GM21515 (cell line): ENCODE data around the gene CELA3B.
"Not testable (repeated sequence)": the region's sequence is repeated elsewhere in the genome, so short reads cannot be mapped to it uniquely, and the experiment has no call there.

ENCODE experiments used
- ATAC-seq: cut with Tn5 transposase; IDR thresholded peaks from one replicate; pipeline ENCODE4 v1.9.1; 2021; ENCODE audit not compliant: unreplicated experiment

Gene CELA3B

DNA sequence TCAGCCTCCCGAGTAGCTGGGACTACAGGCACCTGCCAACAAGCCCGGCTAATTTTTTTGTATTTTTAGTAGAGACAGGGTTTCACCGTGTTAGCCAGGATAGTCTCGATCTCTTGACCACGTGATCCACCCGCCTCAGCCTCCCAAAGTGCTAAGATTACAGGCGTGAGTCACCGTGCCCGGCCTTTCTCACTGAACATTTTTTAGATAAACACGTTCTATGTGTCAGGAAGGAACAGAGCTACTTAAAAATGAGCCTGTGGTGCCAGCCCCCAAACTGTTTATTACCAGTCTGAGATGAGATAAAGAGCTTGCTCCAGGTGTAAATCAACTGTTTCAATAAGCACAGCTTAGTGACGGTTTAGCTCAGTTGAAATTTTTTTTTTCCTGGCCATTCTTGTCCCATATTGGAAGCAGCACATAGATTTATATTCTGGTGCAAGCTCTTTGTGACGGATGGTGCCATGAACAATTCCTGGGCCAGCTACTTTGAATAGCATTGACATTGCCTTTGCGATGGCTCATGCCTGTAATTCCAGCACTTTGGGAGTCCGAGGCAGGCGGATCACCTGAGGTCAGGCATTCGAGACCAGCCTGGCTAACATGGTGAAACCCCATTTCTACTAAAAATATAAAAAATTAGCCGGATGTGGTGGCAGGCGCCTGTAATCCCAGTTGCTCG, 33.7 kb upstream of the CELA3B start:
- ATAC-seq = not testable (repeated sequence)

DNA sequence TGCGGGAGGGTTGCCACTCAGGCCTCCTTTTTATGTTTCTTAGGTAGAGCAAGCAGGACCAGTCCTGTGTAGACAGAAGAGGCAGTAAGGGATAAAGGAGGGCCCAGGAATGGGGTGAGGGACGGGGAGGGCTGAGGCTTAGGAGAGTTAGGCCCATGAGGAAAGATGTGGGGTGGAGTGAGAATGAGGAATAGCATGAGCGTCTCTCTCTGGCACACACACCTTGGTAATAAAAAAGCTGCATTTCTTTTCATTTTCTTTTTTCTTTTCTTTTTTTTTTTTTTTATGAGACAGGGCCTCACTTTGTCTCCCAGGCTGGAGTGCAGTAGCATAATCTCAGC, 32.1 kb upstream of the CELA3B start:
- ATAC-seq = no peak

DNA sequence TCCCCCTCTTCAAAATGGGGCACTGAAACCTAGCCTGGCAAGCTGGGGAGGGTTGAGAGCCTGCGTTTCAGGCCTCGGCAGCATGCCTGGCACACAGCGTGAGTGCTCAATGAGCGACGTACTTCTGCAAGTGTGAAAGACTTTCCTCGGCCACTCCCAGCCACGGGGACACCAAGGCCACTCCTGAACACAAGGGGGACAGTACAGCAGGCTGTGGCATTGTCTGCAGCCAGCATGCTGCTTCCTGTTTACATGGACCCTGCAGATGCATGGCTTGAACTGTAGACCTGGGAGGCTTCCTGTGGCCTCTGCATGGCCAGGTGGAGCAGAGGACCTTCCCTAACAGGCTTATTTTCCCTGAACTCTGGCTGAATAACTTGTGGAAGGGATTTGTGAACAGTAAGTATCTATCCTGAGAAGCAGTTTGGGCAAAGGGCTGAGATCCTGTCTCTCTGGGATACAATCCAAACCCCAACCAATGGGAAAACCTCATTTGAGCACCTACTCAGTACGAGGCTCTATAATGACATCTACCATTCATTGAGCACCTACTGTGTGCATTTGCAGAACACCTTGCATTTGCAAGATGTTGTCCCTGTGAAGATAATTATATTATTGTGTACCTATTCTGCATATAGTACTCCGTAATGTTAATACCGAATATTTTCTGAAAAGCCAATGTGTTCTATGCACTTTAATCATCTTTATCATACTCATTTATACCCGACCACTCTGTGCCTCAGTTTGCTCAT, 29.8 kb upstream of the CELA3B start:
- no peak for ATAC-seq

DNA sequence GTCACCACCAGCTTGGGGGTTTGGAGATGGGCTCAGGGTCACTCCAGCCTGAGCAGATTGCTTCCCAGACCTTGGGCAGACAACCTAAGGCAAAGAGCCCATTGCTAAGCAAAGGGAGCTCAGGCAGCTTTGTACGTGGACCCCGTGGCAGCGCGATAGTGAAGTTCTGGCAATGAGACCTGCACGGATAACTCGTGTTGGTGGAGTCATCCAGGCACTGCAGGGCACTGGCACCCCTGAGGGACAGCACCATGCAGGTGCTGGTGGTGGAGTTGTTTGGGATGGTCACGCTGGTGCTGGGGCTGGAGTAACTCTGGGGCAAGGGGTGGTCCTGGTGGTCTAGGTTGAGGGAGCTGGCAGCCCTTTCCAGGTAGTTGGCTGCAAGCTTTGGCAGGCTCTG, 26.1 kb upstream of the CELA3B start:
- no peak for ATAC-seq

DNA sequence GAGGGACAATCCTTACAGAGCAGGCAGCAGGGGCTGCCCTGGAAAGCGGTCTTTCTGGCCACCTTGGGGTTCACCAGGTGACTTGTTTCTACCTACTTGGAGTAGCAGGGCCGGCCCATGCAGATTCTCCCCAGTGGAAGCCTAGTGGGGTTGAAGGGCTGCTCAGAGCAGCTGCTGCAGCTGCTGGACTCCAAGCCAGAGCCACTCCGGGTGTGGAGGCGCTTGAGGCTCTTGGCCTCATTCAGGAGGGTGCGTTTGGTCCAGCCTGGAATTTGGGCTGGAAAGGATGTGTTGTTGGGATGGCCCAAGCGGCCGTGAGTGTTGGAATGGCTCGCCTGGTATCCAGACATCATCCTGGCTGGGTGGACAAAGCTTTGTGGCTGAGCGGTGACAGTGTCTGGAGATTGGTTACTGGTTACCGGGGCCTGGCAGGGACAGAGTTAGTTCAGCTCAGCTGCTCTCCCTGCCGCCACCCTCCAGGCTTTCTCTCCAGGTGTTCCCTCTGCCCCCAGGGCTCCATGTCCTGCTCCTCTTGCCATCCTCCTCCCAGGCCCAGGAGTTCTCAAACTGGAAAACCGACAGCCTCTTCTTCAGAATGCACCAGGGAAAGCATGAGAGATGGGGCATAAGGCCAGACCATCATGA, 25.5 kb upstream of the CELA3B start:
- ATAC-seq = no peak

DNA sequence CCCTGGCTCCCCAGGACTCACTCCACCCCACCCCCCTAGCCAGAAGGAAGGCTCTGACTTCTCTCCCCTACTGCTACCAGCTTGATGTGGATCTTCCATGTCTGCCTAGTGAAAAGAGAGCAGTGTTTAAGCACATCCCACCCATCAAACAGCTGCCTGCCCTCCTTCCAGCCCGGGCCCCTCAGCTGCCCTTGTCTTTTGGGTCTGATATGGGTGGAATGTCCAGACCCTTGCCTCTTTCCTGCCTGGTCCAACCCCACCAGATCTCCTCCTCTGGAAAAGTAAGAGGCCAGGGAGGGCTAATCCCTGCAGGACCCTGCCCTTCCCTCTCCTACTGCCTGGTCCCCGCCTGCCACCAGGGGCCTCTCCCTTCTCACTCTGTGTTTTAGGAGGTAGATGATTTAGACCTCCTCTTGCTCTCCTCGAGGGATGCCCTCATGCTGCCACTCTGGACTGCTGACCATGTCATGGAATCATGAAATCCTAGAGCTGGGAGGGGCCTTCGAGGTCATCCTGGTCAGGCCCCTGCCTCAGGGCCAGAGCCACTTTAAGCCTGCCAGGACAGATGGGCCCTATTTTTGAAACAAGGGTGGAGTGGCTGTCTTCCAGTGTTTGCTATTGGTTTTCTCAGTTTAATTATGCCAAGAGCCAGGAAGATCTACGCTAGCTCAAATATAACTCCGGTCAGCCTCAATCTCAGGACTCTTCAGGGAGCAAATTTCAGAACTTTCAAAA, 23.9 kb upstream of the CELA3B start:
- no peak for ATAC-seq

DNA sequence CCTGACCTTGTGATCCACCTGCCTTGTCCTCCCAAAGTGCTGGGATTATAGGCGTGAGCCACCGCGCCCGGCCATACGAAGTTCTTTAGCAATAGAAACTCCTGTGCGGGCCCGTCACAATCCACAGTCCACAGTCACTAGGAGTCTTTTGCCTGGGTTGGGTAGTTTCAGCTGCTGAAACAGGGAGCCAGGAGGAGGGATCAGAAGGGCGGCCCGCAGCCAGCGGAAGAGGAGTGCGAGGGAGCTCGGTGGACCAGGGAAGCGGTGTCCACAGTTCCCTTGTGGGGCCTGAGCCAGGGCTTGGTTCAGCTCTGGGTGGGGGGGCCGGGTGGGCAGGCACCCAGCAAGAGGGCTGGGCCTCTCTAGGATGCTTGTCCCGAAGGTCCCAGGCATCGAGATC, 21.8 kb upstream of the CELA3B start:
- no peak for ATAC-seq

DNA sequence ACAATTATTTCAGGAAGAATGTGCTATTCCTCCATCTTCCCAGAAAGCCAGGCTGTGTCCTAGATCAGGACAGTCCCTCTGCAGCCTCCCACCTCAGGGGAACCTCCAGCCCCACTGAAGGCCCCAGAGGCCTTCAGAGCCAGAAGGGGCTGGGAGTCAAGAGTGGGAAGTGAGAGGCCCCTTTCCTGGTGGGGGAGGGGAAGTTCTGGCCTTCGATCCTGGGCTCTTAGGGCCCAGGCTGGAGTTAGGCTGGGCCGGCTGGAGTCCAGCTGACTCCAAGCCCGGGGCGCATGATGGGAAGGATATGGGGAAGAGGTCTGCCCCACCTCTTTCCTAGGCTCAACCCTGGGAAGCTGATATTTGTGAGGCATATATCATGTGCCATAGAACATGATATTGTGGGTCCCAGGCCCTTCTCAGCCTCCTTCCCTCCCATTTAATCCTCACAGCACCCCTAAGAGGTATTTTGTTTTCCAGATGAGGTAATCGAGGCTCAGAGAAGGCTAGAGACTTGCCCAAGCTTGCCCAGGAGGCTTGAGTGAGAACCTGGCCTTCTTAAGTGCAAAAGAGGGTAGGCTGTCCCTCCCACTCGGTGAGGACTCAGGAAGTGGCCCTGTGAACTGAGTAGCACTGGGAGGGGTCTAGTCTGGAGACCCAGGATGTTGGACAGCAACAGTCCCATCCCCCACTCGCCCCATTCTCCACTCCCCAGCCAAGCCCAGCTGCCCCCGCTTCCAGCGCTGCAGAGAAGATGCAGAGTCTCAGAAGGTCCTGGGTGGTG, 21.1 kb upstream of the CELA3B start:
- no peak for ATAC-seq

DNA sequence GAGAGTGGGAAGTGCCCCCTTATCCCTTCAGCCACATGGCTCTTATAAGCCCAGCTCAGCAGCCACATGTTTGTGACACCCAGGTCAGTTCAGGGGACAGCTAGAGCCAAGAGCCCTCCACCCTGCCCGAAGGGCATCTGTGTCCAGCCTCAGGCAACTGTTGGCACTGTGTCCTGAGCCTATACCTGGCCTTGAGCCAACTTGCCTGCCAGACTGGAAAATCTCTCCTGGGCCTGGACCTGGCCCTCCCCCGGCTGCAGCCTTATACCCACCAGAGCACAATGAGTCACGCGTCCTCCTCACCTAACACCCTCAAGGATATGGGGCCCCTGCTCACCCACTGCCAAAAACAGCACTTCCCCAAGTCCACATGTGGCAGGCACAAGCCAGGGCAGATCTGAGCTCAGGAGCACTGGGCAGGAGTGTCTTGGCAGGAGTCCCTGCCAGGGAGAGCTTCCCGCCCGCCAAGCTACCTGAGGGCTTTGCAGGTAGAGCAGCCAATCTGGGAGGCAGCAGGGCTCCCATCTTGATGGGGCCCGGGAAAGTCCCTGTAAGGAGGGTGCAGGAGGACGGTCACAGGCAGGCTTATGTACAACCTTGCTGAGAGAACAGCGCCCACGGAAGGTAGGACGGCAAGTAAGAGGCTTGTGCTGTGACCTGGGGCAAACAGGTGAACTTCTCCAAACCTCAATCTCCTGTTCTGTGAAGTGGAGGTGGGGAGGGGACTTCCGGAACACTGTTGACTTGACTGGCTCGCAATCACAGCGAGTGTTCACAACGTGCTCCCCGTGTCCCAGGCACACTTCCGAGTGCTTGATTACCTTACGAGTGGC, 19.9 kb upstream of the CELA3B start:
- no peak for ATAC-seq

DNA sequence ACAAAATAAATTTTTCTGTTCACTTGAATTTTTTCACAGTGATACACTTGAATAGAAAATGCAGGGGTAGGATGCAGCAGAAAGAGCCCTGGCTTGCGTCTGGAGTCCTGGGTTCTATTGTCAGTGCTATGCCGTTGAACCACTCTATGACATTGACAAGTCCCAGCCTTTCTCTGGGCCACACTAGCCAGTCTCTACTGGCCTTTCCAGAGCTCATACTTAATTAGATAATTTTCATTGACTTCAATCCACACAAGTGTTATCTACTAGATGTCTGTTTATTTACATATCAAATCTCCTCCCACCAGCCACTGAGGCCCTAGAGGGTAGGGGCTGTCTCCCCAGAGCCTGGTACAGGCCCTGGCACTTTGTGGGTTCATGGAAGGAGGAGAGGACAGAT, 15.5 kb upstream of the CELA3B start:
- ATAC-seq = no peak

DNA sequence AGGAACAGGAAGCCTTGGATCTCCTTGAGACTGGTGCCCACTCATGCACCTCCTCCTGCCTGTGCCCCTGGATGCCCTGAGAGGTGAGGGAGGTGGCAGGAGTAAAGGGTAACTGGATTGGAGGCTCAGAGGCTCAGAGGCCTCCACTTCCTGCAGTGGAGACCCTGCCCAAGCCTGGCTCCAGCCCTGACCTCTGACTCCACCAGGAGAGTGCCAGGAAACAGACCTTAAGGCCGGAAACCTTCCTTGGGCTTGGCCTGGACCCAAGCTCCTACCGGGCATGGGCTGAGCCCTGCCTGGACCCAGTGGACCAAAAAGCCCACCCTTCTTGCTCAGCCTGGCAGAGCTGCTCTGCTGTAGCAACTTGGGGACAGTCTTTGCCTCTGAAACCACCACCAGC, 15.0 kb upstream of the CELA3B start:
- ATAC-seq = no peak

DNA sequence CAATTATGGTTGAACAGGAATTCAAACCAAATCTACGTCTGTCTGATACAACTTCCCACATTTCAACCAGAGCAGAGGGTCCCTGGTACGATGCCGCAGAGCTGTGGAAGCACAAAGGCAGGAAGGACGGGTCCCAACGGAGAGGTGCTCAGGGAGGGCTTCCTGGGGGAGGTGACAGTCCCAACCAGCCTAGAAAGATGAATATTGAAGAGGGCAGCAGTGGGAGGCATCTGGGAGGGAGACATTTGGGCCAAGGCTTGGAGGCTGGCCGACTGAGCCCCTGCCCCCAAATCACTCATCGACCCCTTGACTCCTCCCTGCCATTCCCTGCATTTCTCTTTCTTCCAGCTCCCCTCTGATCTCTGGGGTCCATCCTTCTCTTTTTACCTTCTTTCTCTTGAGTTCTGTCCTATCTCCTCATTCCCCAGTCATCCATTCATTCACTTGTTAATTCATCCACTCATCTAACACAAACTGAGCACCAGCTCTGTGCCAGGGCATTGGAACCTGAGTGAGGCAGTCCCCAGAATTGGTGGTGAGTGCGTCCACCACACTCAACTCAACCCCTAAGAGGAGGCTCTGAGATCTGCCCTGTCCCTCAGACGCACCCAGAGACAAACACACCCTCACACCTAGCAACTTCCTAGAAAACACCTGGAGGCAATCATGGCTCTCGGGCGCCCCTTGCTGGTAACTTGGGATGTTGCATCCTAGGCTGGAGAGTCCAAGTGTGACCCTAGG, 13.2 kb upstream of the CELA3B start:
- no peak for ATAC-seq

DNA sequence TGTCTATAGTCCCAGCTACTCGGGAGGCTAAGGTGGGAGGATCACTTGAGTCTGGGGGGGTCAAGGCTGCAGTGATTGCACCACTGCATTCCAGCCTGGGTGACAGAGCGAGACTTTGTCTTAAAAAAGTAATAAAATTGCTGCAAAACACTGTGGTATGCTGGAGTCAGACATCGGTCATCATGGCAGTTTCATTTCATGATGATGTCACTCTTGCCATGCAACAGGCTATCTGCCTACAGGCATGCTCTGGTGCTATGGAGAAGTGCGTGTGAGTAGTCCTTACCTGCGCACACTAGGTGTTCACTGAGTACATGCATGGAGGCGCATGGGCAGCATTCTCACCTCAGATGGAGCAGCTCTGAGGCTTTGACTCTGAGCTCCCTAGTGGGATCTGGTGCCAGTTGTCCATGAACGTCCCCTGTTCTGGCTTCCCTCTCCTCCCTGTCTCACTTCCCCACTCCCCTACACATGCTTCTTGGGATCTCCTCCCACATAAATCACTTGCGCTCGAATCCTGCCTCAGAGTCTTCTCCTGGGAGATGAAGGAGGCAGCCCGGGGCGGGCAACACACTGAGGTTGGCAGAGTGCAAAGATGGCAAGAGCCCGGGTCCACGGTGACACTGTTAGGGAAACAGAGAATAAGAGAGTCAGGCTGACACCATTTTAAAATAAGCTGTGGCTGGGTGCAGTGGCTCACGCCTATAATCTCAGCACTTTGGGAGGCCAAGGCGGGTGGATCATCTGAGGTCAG, 10.4 kb upstream of the CELA3B start:
- no peak for ATAC-seq

DNA sequence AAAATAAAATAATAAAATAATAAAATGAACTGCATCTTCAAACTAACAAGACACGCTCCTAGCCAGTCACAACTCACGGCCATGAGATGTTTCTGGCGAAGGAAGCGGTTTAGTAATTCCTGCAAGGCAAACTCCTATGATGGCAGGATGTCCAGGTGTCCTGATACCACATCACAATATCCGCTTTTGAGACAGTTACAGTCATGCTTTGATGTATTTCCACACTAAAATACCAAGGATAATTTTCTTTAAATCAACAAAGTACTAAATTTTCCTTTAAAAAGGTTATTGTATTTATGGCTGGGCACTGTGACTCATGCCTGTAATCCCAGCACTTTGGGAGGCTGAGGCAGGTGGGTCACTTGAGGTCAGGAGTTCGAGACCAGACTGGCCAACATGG, 9.6 kb upstream of the CELA3B start:
- ATAC-seq = not testable (repeated sequence)

DNA sequence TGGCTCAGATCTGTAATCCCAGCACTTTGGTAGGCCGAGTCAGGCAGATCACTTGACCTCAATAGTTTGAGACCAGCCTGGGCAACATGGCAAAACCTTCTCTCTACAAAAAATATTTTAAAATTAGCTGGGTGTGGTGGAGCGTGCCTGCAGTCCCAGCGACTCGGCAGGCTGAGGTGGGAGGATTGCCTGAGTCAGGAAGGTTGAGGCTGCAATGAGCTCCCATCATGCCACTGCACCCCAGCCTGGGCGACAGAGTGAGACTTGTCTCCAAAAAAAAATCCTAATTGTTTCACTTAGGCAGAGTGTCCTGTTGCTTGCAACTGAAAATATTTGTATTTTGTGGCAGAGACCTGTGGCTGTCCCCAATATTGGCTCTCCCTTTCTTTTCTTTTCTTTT, 7.8 kb upstream of the CELA3B start:
- ATAC-seq = not testable (repeated sequence)

DNA sequence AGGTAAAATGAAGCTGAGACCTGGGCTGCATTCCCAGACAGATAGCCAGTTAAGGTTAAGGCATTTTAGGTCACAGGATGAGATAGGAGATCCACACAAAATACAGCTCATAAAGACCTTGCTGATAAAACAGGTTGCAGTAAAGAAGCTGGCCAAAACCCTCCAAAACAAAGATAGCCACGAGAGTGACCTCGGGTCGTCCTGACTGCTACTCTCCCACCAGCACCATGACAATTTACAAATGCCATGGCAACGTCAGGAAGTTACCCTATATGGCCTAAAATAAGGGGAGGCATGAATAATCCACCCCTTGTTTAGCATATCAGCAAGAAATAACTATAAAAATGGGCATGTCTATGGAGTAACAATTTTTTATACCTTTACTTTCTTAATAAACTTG, 6.3 kb upstream of the CELA3B start:
- not testable (repeated sequence) for ATAC-seq

DNA sequence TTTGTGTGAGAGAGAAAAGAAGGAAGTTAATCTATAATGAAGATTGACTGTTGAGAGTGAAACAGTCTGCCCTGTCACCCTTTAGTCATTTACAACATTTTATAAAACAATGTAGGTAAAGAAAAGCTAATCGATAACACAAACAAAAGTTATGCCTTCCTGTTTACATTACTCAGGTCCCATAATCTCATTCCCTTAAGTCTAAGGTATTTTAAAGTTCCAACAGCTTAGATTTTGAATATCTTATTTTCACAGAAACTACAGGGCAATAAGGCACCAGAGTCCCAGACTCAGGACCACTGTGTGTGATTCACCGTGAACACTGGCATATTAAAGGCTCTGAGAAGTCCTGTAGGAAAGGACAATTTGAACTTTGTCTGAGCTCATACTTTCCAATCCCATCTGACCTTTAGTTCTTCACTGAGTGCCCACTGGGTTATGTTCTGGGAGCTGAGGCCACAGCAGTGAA, 3.8 kb upstream of the CELA3B start:
- ATAC-seq = not testable (repeated sequence)

DNA sequence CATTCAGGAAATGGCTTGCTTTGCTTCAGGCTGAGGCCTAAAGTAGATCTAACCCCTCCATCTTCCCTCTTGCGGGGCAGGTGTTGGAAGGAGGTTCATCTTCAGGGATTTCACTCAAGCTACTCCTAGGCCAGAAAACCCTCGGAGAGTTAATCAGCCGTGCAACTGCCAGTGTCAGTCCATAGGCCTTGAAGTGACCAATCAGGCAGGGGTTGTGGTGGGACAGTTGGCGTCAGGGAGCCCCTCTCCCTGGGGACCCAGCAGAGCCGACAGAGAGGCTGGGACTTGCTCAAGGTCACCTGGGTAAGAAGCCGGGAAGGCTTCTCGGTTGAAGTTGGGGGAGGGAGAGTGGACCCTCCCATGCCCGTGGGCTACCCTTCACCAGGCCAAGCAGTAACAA, 2.9 kb upstream of the CELA3B start:
- ATAC-seq = not testable (repeated sequence)
